Raji (cell line): Measurements from ENCODE around the gene AP1M1.
A peak's percentile ranks its signal among the peaks of the same experiment; 100 is the strongest.

Experiments used
- POLR2A ChIP-seq: IDR thresholded peaks from 2 replicates; pipeline ENCODE4 v1.6.1; 2011; ENCODE audit warnings: low read depth, low read length, control low read depth; ENCODE audit not compliant: insufficient read depth

AP1M1 gene

GRCh38 chr19:16197622-16198369 is at the start of gene AP1M1:
AP1M1 (plus strand) TSS chr19:16197911; CDS start chr19:16198027, 116 bp downstream.
- TF ChIP-seq POLR2A: peak; percentile 85

- TF ChIP-seq POLR2A: no peak
Measured at GRCh38 chr19:16148443-16149229, 49.1 kb upstream of the AP1M1 start.

GRCh38 chr19:16153582-16154336 is 44.0 kb upstream of the AP1M1 start:
- TF ChIP-seq POLR2A: no peak

- no peak for TF ChIP-seq POLR2A
Measured at GRCh38 chr19:16154557-16154956, 43.2 kb upstream of the AP1M1 start.

- TF ChIP-seq POLR2A: no peak
Measured at GRCh38 chr19:16155128-16155527, 42.6 kb upstream of the AP1M1 start.

GRCh38 chr19:16156904-16157303 is 40.8 kb upstream of the AP1M1 start:
- no peak for TF ChIP-seq POLR2A

GRCh38 chr19:16157601-16158000 is 40.1 kb upstream of the AP1M1 start:
- TF ChIP-seq POLR2A: no peak

- no peak for TF ChIP-seq POLR2A
Measured at GRCh38 chr19:16159655-16160054, 38.1 kb upstream of the AP1M1 start.

- no peak for TF ChIP-seq POLR2A
Measured at GRCh38 chr19:16160445-16160942, 37.2 kb upstream of the AP1M1 start.

GRCh38 chr19:16160943-16161560 is 36.7 kb upstream of the AP1M1 start:
- no peak for TF ChIP-seq POLR2A

- no peak for TF ChIP-seq POLR2A
Measured at GRCh38 chr19:16161840-16162239, 35.9 kb upstream of the AP1M1 start.

GRCh38 chr19:16164222-16164890 is 33.4 kb upstream of the AP1M1 start:
- TF ChIP-seq POLR2A: no peak

- TF ChIP-seq POLR2A: no peak
Measured at GRCh38 chr19:16166417-16166816, 31.3 kb upstream of the AP1M1 start.

- TF ChIP-seq POLR2A: no peak
Measured at GRCh38 chr19:16167055-16167454, 30.7 kb upstream of the AP1M1 start.
